ENCODE data around the gene UCP2.

DNA sequence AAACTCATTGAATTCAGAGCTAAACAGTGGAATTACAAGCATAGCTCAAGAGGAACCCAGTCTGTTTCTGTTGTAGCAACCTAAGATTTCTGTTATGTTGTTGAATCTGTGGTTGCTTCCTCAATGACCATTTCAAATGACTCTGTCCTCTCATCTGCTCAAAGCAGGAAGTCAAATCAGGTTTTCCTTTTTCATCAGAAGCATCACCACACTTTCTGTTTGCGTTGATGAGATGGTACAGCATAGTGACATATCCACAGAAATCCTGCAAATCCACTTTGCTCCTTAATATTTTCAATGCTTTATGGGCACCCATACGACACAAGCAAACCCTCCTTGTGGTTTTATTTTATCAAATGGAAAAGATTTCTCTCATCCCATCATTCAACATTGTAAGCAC is 12.6 kb upstream of the UCP2 start:
- TF ChIP-seq, protein P1, sequence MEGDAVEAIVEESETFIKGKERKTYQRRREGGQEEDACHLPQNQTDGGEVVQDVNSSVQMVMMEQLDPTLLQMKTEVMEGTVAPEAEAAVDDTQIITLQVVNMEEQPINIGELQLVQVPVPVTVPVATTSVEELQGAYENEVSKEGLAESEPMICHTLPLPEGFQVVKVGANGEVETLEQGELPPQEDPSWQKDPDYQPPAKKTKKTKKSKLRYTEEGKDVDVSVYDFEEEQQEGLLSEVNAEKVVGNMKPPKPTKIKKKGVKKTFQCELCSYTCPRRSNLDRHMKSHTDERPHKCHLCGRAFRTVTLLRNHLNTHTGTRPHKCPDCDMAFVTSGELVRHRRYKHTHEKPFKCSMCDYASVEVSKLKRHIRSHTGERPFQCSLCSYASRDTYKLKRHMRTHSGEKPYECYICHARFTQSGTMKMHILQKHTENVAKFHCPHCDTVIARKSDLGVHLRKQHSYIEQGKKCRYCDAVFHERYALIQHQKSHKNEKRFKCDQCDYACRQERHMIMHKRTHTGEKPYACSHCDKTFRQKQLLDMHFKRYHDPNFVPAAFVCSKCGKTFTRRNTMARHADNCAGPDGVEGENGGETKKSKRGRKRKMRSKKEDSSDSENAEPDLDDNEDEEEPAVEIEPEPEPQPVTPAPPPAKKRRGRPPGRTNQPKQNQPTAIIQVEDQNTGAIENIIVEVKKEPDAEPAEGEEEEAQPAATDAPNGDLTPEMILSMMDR (IDR thresholded peaks at IDR 0.05): no peak
- no peak for TF ChIP-seq POLR2A (IDR thresholded peaks at IDR 0.05)
